NCI-H187 treated with DMSO at 0.1 percent for 48 hours (cell line): Measurements from ENCODE around the gene CDON.

Experiments used
- DNase-seq: peaks from one replicate; lab custom pipeline; 2025; lab: John Stamatoyannopoulos, UW

Gene CDON

GRCh38 chr11:125956391-125957134, 106.1 kb downstream of the CDON start:
- DNase-seq = no peak

- DNase-seq = no peak
Observed at GRCh38 chr11:125955856-125956255, 106.8 kb downstream of the CDON start.

- no peak for DNase-seq
Observed at GRCh38 chr11:125954945-125955640, 107.6 kb downstream of the CDON start.

- no peak for DNase-seq
Observed at GRCh38 chr11:125954123-125954944, 108.3 kb downstream of the CDON start.

GRCh38 chr11:125953401-125953935, 109.2 kb downstream of the CDON start:
- no peak for DNase-seq

GRCh38 chr11:125952973-125953372, 109.7 kb downstream of the CDON start:
- DNase-seq = no peak

GRCh38 chr11:125952559-125952958, 110.1 kb downstream of the CDON start:
- no peak for DNase-seq

- DNase-seq = no peak
Observed at GRCh38 chr11:125951731-125952130, 110.9 kb downstream of the CDON start.

GRCh38 chr11:125950696-125951651, 111.7 kb downstream of the CDON start:
- DNase-seq = no peak

- DNase-seq = no peak
Observed at GRCh38 chr11:125950178-125950490, 112.5 kb downstream of the CDON start.

GRCh38 chr11:125949271-125950177, 113.1 kb downstream of the CDON start:
- DNase-seq = no peak

- no peak for DNase-seq
Observed at GRCh38 chr11:125948278-125949051, 114.2 kb downstream of the CDON start.

- no peak for DNase-seq
Observed at GRCh38 chr11:125947419-125948277, 115.0 kb downstream of the CDON start.

GRCh38 chr11:125946712-125947418, 115.8 kb downstream of the CDON start:
- DNase-seq = no peak

- no peak for DNase-seq
Observed at GRCh38 chr11:125945797-125946520, 116.7 kb downstream of the CDON start, which contains the start of gene VSIG10L2. Gene VSIG10L2, plus strand, starts transcription at chr11:125946044. Its CDS starts 12 bp downstream, at chr11:125946056.

GRCh38 chr11:125945011-125945796, 117.5 kb downstream of the CDON start:
- DNase-seq = no peak
